GM10248 (cell line): ENCODE results near the gene RHCG.

ENCODE experiments used
- CTCF ChIA-PET: fragments of 300-600 bp; sonication (Branson Sonifier 250); formaldehyde crosslinking; extraction: SDS; loops from one replicate; lab custom pipeline; 2021; ENCODE audit warnings: antibody characterized with exemption; lab: Yijun Ruan, JAX
- POLR2A ChIA-PET: fragments of 350-650 bp; sonication (Branson Sonifier 250); formaldehyde crosslinking; extraction: SDS; loops from one replicate; lab custom pipeline; 2020; ENCODE audit warnings: antibody characterized with exemption; lab: Yijun Ruan, JAX
- DNase-seq: peaks from one replicate; pipeline ENCODE4 v3.0.0; 2012; ENCODE audit errors: extremely low spot score
- CTCF ChIP-seq: IDR thresholded peaks from 2 replicates; pipeline ENCODE4 v1.5.1; 2012; ENCODE audit warnings: mild to moderate bottlenecking, low read depth; ENCODE audit errors: extremely low read depth, missing control alignments, control extremely low read depth

The RHCG gene

GRCh38 chr15:89460048-89460447 lies 36.3 kb downstream of the RHCG start:
- no peak for TF ChIP-seq CTCF
- ChIA-PET CTCF (interaction anchor here (0.9 to 2.6 kb wide), 4 partner anchors 11 to 102 kb away, joined by 3 to 9 read pairs (median 5); no protein-coding TSS in a partner anchor), POLR2A (no interaction called here)
- no peak for DNase-seq

- ChIA-PET CTCF (interaction anchor here (1.8 to 3.4 kb wide), 5 partner anchors 12 to 101 kb away, joined by 4 to 18 read pairs (median 6); no protein-coding TSS in a partner anchor), POLR2A (no interaction called here)
- no peak for TF ChIP-seq CTCF
- no peak for DNase-seq
These were observed 36.9 kb downstream of the RHCG start for GRCh38 chr15:89459271-89460038.

- ChIA-PET POLR2A (no interaction called here), CTCF (interaction anchor here (2.0 to 3.4 kb wide), 4 partner anchors 13 to 100 kb away, joined by 4 to 18 read pairs (median 8); no protein-coding TSS in a partner anchor)
- TF ChIP-seq CTCF = no peak
- no peak for DNase-seq
These were observed 37.9 kb downstream of the RHCG start for GRCh38 chr15:89458440-89458839.

GRCh38 chr15:89457086-89457485 lies 39.3 kb downstream of the RHCG start:
- no peak for DNase-seq
- ChIA-PET POLR2A (no interaction called here), CTCF (interaction anchor here (1.0 to 3.4 kb wide), 4 partner anchors 11 to 27 kb away, joined by 3 to 18 read pairs (median 4); no protein-coding TSS in a partner anchor)
- TF ChIP-seq CTCF = no peak

GRCh38 chr15:89455535-89455934 lies 40.8 kb downstream of the RHCG start:
- CTCF ChIA-PET = interaction anchor here (0.7 to 2.4 kb wide), 3 partner anchors 13 to 98 kb away, joined by 3 to 22 read pairs (median 4); no protein-coding TSS in a partner anchor
- POLR2A ChIA-PET = no interaction called here
- DNase-seq = no peak

More at GRCh38 chr15:89455535-89455934, 40.8 kb downstream of the RHCG start:
- TF ChIP-seq CTCF = no peak
